ENCODE data around the gene KHDC3L.

Gene KHDC3L

DNA sequence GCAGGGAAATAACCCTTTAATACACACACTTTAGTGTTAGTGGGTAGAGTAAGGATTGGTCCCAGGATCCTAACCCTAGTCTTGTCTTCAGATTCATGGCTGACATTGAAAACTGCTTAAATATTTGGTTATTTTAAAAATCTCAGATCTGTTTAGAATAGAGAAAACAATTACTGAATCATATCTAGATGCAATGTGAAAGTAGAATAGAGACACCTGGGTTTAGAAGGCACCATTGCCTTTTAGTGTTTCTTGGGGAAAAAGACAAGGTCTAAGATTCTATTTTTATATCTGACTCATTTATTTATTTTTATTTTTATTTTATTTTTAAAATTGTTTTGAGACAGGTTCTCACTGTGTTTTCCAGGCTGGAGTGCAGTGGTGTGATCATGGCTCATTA, 38.2 kb downstream of the KHDC3L start:
- Histone ChIP-seq H3K36me3 (no peaks in the 10 kb centered on the region), H3K9me3 (no peaks in the 10 kb centered on the region), H3K27me3 (no peaks in the 10 kb centered on the region), H3K4me1 (no peaks in the 10 kb centered on the region), H3K4me3 (ENCODE audit: low read depth, low read length) (no peak overlapping the region)
- no peak for DNase-seq
- TF ChIP-seq, protein P1, sequence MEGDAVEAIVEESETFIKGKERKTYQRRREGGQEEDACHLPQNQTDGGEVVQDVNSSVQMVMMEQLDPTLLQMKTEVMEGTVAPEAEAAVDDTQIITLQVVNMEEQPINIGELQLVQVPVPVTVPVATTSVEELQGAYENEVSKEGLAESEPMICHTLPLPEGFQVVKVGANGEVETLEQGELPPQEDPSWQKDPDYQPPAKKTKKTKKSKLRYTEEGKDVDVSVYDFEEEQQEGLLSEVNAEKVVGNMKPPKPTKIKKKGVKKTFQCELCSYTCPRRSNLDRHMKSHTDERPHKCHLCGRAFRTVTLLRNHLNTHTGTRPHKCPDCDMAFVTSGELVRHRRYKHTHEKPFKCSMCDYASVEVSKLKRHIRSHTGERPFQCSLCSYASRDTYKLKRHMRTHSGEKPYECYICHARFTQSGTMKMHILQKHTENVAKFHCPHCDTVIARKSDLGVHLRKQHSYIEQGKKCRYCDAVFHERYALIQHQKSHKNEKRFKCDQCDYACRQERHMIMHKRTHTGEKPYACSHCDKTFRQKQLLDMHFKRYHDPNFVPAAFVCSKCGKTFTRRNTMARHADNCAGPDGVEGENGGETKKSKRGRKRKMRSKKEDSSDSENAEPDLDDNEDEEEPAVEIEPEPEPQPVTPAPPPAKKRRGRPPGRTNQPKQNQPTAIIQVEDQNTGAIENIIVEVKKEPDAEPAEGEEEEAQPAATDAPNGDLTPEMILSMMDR (IDR thresholded peaks at IDR 0.05; ENCODE audit: low read depth, low read length), result no peak

GRCh38 chr6:73409395-73409794, 46.9 kb downstream of the KHDC3L start:
- H3K9me3 ChIP-seq, result no peaks in the 10 kb centered on the region
- DNase-seq, result no peak
- TF ChIP-seq, protein P1 (IDR thresholded peaks at IDR 0.05; ENCODE audit: low read depth, low read length), result no peak
- H3K4me3 ChIP-seq (ENCODE audit: low read depth, low read length), result no peak overlapping the region
- H3K27me3 ChIP-seq, result no peaks in the 10 kb centered on the region
- H3K4me1 ChIP-seq, result no peaks in the 10 kb centered on the region
- H3K36me3 ChIP-seq, result no peaks in the 10 kb centered on the region

DNA sequence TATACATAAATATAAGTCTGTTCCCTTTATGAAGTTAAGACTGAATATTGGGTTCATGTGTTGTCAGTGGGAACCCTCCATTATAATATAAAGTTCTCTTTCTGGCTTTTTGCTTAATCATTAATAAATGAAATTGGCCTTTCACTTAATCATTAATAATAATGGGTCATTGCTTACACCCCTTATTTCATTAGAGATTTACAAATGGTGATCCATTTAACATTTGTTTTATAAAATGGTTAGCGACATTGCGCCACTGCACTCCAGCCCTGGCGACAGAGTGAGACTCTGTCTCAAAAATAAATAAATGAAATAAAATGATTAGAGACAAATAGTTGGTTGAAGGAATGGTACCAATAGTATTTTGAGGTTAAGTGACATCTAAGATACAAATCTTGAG, 50.6 kb downstream of the KHDC3L start:
- Histone ChIP-seq H3K4me3 (ENCODE audit: low read depth, low read length) (no peak overlapping the region), H3K9me3 (no peaks in the 10 kb centered on the region)

More for the DNA sequence above, 50.6 kb downstream of the KHDC3L start:
- no peaks in the 10 kb centered on the region for H3K27me3 ChIP-seq
- H3K4me1 ChIP-seq, result no peaks in the 10 kb centered on the region
- TF ChIP-seq, protein P1 (IDR thresholded peaks at IDR 0.05; ENCODE audit: low read depth, low read length), result no peak
- no peaks in the 10 kb centered on the region for H3K36me3 ChIP-seq
- DNase-seq, result no peak
